GM12801 (cell line): ENCODE data around the gene YIPF7.

ENCODE experiments used
- TF ChIP-seq, protein P1 (sequence below): IDR thresholded peaks from one replicate; pipeline ENCODE4 v1.5.1; 2011; ENCODE audit warnings: control low read depth; ENCODE audit not compliant: insufficient read length; ENCODE audit errors: extremely low read depth

Gene YIPF7

DNA sequence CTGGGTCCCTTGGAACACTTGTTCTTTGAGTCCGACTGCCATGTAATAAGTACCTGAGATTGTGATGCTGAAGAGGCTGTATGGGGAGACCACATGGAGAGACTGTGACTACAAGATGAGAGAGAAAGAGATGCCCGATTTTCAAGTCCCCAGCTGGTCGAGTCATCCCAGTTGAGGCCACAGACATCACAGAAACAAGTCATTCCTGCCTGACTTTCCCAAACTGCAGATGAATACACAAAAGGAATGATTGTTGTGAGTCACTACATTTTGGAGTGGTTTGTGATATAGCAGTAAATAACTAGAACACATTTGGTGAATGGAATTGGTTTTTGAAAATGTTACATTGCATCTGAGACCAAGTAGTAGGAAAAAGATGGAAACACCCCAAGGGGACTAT lies 9.0 kb upstream of the YIPF7 start:
- TF ChIP-seq, protein P1, sequence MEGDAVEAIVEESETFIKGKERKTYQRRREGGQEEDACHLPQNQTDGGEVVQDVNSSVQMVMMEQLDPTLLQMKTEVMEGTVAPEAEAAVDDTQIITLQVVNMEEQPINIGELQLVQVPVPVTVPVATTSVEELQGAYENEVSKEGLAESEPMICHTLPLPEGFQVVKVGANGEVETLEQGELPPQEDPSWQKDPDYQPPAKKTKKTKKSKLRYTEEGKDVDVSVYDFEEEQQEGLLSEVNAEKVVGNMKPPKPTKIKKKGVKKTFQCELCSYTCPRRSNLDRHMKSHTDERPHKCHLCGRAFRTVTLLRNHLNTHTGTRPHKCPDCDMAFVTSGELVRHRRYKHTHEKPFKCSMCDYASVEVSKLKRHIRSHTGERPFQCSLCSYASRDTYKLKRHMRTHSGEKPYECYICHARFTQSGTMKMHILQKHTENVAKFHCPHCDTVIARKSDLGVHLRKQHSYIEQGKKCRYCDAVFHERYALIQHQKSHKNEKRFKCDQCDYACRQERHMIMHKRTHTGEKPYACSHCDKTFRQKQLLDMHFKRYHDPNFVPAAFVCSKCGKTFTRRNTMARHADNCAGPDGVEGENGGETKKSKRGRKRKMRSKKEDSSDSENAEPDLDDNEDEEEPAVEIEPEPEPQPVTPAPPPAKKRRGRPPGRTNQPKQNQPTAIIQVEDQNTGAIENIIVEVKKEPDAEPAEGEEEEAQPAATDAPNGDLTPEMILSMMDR, result no peak

DNA sequence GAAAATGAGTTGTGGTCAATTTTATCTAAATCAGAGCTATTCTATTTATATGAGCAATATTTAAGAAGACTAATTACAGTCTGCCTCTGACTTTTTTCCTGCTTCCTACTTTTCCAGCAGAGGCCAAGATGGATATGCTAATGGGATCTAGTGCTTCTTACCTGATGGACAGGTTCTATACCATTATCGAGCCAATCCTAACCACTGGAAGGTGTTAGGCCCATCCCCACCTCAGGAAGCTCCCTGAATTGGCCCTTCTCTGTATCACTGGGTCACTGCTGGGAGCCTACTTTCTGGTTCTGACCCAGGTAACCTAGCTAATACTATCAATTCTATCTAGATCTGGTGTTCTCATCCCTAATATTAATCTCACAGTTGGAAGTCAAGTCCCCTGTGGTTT lies 577 bp upstream of the YIPF7 start:
- TF ChIP-seq, protein P1, result no peak

DNA sequence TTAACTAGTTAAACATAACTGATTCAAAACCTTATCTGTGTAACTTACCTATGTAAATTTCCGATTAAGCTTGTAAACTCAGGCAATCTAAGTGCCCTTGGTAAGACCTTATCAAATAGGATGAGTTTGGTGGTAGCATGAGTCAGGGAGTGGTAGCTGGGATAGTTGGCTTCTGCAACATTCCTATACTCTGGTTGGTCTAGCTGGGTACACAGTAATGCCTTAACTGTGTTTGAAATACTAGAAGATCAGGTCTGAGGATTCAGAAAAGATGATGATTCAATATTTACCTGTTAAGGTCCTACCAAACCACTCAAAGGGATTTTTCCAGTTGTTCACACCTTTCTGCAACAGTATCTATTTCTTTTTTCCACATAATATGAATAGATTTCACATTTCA lies 5.3 kb downstream of the YIPF7 start:
- TF ChIP-seq, protein P1, result no peak

DNA sequence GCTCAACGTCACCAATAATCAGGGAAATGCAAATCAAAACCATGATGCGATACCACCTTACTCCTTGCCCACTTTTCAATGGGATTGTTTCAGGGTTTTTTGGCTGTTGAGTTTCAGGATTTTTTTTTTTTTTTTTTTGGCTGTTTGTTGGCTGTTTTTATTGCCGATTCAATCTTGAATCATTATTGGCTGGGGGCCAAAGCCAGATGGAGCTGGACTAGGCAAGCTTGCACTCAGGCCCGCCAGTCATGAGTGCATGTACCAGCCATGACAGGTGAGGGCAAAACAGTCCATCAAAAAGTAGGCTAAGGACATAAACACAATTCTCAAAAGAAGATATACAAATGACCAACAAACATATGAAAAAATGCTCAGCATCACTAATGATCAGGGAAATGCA lies 13.3 kb downstream of the YIPF7 start:
- TF ChIP-seq, protein P1, result no peak

DNA sequence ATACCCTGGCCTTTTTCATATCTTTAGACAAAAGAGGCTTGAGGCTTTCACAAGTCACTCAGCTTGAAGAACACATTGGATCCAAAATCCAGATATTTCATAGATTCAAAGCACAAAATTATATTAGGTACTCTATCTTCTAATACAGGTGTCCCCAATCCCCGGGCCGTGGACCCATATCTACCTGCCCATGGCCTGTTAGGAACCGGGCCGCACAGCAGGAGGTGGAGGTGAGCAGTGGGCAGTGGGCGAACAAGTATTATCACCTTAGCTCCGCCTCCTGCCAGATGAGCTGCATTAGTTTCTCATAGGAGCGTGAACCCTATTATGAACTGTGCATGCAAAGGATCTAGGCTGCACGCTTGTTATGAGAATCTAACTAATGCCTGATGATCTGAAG lies 18.7 kb downstream of the YIPF7 start:
- TF ChIP-seq, protein P1, result no peak

DNA sequence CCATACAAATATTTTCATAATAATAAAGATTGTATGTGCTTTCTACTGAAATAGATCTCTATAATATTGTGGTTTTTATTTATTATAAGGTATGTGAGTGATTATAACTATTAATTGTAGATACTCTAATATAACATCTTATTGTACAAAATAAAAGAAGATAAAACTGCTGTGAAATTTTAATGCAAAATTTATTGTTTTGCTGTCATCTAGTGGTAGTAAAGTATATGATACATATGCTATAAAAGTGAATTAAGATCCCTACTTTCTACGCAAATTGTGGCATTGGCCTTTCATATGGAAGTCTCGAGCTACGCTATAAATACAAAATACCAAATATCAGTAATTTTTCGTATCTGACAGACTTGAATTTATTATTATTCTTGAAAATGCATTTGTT lies 19.3 kb downstream of the YIPF7 start:
- TF ChIP-seq, protein P1, result no peak

DNA sequence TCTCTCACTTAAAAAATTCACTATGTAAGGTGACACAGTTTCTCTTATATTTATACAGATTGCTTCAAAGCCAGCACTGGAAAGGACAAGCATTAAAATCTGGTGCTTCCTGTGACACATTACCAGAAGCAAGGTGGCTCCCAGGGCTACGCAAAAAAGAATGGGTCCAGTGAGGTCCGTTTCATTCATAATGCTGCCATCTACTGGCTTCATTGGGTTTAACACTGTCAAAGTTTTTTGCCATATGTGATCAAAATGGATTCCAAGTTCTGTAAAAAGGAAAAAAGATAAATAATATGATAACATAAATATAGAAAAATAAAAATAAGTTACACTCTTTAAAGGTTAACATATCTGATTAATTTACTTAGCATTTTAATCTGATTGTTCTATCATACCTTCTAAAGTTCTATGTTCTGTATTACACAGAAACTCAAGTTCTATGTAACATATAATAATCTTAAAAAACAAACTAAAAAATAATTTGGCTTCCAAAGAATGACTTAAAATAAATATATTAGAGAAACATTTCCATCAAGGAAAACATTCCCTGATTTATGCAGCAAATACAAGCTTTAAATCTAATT lies 22.1 kb downstream of the YIPF7 start:
- TF ChIP-seq, protein P1, result no peak
